DOHH2 (cell line): Measurements from ENCODE around the gene THRB.

Source experiments
- H3F3A ChIP-seq: fragments of 200-600 bp; sonication (generic), shearing (Covaris generic); 2 replicates; pipeline ENCODE4 v1.6.0; 2016; ENCODE audit warnings: antibody characterized with exemption, mild to moderate bottlenecking; ENCODE audit not compliant: control insufficient read depth, insufficient read depth
- H3K27ac ChIP-seq: fragments of 200-600 bp; sonication (generic); 2 replicates; pipeline ENCODE4 v1.5.1; 2014; ENCODE audit warnings: low read depth, mild to moderate bottlenecking, low read length, moderate library complexity
- H3K27me3 ChIP-seq: fragments of 200-600 bp; sonication (generic); 2 replicates; pipeline ENCODE4 v1.6.1; 2014; ENCODE audit warnings: mild to moderate bottlenecking, low read length, mixed read lengths; ENCODE audit not compliant: control insufficient read depth
- H3K36me3 ChIP-seq: fragments of 200-600 bp; sonication (generic); 2 replicates; pipeline ENCODE4 v1.6.1; 2014; ENCODE audit warnings: mild to moderate bottlenecking, low read length, moderate library complexity, mixed read lengths; ENCODE audit not compliant: control insufficient read depth
- H3K4me1 ChIP-seq: fragments of 200-600 bp; sonication (generic); 2 replicates; pipeline ENCODE4 v1.6.1; 2014; ENCODE audit warnings: mild to moderate bottlenecking, low read length, mixed read lengths; ENCODE audit not compliant: control insufficient read depth
- H3K4me2 ChIP-seq: fragments of 200-600 bp; sonication (generic); 2 replicates; pipeline ENCODE4 v1.6.0; 2014; ENCODE audit warnings: mild to moderate bottlenecking, low read length, moderate library complexity
- H3K4me3 ChIP-seq: fragments of 200-600 bp; sonication (generic); 2 replicates; pipeline ENCODE4 v1.5.1; 2014; ENCODE audit warnings: mild to moderate bottlenecking, low read length, mixed read lengths
- H3K79me2 ChIP-seq: fragments of 200-600 bp; sonication (generic); 2 replicates; pipeline ENCODE4 v1.6.1; 2014; ENCODE audit warnings: mild to moderate bottlenecking, low read length, mixed read lengths; ENCODE audit not compliant: control insufficient read depth
- H3K9me2 ChIP-seq: fragments of 200-600 bp; sonication (generic); replicated peaks from 2 replicates; pipeline ENCODE4 v1.6.1; 2014; ENCODE audit warnings: mild to moderate bottlenecking, low read length, mixed read lengths; ENCODE audit not compliant: control insufficient read depth
- H3K9me3 ChIP-seq: fragments of 200-600 bp; sonication (generic); 2 replicates; pipeline ENCODE4 v1.6.1; 2014; ENCODE audit warnings: antibody characterized with exemption, low read length, mixed read lengths; ENCODE audit not compliant: control insufficient read depth, insufficient read depth
- H4K20me1 ChIP-seq: fragments of 200-600 bp; sonication (generic); 2 replicates; pipeline ENCODE4 v1.6.0; 2014; ENCODE audit warnings: low read depth, mild to moderate bottlenecking, antibody characterized with exemption, low read length, moderate library complexity; ENCODE audit not compliant: control insufficient read depth, insufficient read depth
- EZH2phosphoT487 ChIP-seq: fragments of 200-600 bp; sonication (generic); IDR thresholded peaks from 2 replicates; pipeline ENCODE4 v1.6.1; 2017; ENCODE audit warnings: borderline replicate concordance, mild to moderate bottlenecking, antibody characterized with exemption, low read length, moderate library complexity, mixed read lengths
- TF ChIP-seq, protein P1 (sequence below): fragments of 200-600 bp; sonication (generic); IDR thresholded peaks from one replicate; pipeline ENCODE4 v1.5.1; 2014; ENCODE audit warnings: antibody characterized with exemption, mild to moderate bottlenecking, low read depth, low read length; ENCODE audit not compliant: poor library complexity, severe bottlenecking

Gene THRB

DNA sequence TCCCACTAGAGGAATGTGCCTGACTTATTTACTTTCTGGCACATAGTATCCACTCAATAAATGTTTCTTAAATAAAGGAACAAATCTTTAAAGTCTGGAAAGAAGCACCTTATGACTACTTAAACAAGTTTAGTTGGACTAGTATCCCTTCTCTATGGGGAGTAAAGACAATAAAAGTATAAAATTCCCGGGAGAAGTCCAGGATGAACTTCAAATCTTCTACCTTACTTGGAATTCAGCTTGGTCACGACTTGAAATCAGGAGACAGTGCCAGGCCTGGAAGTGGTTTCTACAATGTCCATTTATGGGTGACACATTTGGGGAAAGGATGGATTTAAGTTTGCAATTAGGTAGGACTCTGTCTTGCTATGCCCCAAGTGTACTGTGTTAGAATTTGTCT, 353.1 kb downstream of the THRB start:
- no peaks in the 10 kb centered on the region for H3K9me2 ChIP-seq
- TF ChIP-seq EZH2phosphoT487: no peak
- TF ChIP-seq, protein P1, sequence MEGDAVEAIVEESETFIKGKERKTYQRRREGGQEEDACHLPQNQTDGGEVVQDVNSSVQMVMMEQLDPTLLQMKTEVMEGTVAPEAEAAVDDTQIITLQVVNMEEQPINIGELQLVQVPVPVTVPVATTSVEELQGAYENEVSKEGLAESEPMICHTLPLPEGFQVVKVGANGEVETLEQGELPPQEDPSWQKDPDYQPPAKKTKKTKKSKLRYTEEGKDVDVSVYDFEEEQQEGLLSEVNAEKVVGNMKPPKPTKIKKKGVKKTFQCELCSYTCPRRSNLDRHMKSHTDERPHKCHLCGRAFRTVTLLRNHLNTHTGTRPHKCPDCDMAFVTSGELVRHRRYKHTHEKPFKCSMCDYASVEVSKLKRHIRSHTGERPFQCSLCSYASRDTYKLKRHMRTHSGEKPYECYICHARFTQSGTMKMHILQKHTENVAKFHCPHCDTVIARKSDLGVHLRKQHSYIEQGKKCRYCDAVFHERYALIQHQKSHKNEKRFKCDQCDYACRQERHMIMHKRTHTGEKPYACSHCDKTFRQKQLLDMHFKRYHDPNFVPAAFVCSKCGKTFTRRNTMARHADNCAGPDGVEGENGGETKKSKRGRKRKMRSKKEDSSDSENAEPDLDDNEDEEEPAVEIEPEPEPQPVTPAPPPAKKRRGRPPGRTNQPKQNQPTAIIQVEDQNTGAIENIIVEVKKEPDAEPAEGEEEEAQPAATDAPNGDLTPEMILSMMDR: no peak
- H3K4me2 ChIP-seq: no peak overlapping the region
- H3K79me2 ChIP-seq: no peaks in the 10 kb centered on the region
- no peaks in the 10 kb centered on the region for H3K27me3 ChIP-seq
- no peaks in the 10 kb centered on the region for H3K9me3 ChIP-seq
- H3K36me3 ChIP-seq: no peaks in the 10 kb centered on the region
- no peak overlapping the region for H3K27ac ChIP-seq
- H3F3A ChIP-seq: no peaks in the 10 kb centered on the region
- H4K20me1 ChIP-seq: no peaks in the 10 kb centered on the region
- H3K4me1 ChIP-seq: peaks cover 24% of the 10 kb centered on the region
- H3K4me3 ChIP-seq: no peak overlapping the region

DNA sequence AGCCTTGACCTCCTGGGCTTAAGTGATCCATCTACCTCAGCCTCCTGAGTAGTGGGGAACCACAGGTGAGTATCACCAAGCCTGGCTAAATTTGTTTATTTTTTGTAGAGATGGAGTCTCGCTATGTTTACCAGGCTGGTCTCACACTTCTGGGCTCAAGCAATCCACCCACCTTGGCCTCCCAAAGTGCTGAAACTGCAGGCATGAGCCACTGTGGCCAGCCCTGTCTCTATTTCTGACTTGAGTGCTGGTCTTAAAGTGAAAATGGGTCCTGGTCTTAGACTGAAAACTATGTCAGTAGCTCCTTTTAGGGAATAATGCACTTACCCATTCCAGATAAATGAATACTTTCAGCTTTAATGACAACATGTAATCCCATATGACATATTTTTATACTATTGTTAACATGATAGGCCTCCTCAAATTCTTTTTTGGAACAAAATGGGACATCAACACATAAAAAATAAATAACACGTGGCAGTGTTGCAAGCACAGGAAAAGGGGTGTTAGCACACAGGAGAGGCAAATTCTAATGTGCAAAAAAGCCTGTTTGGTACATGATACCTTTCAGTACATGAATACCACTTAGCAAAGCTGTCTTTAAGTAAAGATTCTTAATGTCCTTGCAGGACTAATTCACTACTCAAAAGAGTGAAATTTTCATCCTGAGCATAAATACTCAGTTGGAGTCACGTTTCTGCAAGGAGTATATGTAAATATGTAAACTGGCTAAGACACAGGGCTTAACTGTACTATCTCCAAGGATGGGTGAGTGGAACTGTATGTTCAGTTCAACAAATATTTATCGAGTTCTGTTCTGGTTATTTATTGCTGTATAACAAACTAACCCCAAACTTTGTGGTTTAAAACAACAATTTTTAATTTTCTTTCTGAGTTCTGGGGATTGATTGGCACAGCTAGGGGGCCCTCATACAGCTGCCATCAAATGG, 354.9 kb downstream of the THRB start:
- peaks cover 24% of the 10 kb centered on the region for H3K4me1 ChIP-seq
- H3F3A ChIP-seq: no peaks in the 10 kb centered on the region
- H3K36me3 ChIP-seq: no peaks in the 10 kb centered on the region
- no peaks in the 10 kb centered on the region for H3K27me3 ChIP-seq
- H3K4me3 ChIP-seq: no peak overlapping the region
- H3K27ac ChIP-seq: no peak overlapping the region
- no peak overlapping the region for H3K4me2 ChIP-seq
- no peaks in the 10 kb centered on the region for H3K9me2 ChIP-seq
- no peaks in the 10 kb centered on the region for H4K20me1 ChIP-seq
- no peaks in the 10 kb centered on the region for H3K9me3 ChIP-seq
- no peak for TF ChIP-seq EZH2phosphoT487
- TF ChIP-seq, protein P1: no peak
- no peaks in the 10 kb centered on the region for H3K79me2 ChIP-seq

DNA sequence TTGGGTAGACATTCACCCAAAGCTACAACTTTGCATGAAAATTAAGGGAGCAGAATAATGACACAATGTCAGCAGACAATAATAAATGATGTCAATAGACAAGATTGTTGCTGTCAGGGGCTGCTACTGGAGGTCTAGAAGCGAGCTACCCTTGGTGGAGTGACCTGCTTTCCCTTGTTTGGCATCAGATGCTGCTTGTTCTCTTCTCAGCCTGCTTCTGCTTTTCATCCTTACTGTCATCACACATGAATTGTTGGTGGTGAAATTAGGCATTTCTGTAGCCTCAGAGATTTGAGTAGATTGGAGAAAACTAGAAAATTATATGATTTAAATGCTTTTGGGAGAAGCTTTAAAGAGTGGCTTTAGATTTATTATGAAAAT, 355.8 kb downstream of the THRB start:
- no peaks in the 10 kb centered on the region for H3K36me3 ChIP-seq
- H4K20me1 ChIP-seq: no peaks in the 10 kb centered on the region
- no peaks in the 10 kb centered on the region for H3K9me2 ChIP-seq
- H3K27ac ChIP-seq: no peak overlapping the region
- H3K9me3 ChIP-seq: no peaks in the 10 kb centered on the region
- H3K4me3 ChIP-seq: no peak overlapping the region
- TF ChIP-seq, protein P1: no peak
- no peak for TF ChIP-seq EZH2phosphoT487
- no peaks in the 10 kb centered on the region for H3K79me2 ChIP-seq
- H3F3A ChIP-seq: no peaks in the 10 kb centered on the region
- H3K4me1 ChIP-seq: peaks cover 24% of the 10 kb centered on the region
- no peak overlapping the region for H3K4me2 ChIP-seq
- no peaks in the 10 kb centered on the region for H3K27me3 ChIP-seq
